Activated B cell treated with CpG ODN at 0.5 μM for 24 hours (primary cell): Measurements from ENCODE around the gene TMA7. TPM values are rescaled to one million over a fixed set of nuclear protein-coding genes. Genes with fewer than 3 reads are reported as not detected.

ENCODE experiments used
- ATAC-seq: fragments of 200-7000 bp; cut with Tn5 transposase; one replicate; pipeline ENCODE4 v1.10.0; 2021; ENCODE audit warnings: low read depth, mild to moderate bottlenecking, moderate library complexity
- CTCF ChIA-PET: fragments of 350-600 bp; sonication (Branson Sonifier 250); formaldehyde crosslinking; loops from one replicate; lab custom pipeline; 2021; ENCODE audit warnings: antibody characterized with exemption; lab: Charles Lee
- POLR2A ChIA-PET: fragments of 350-600 bp; sonication (Branson Sonifier 250); formaldehyde crosslinking; loops from one replicate; lab custom pipeline; 2021; ENCODE audit warnings: antibody characterized with exemption; lab: Charles Lee
- DNase-seq: peaks from one replicate; pipeline ENCODE4 v3.0.0; 2022
- H3K27ac Mint-ChIP-seq: one replicate; pipeline ENCODE4 v1.8.0; 2020; ENCODE audit warnings: mixed read lengths
- H3K27me3 Mint-ChIP-seq: one replicate; pipeline ENCODE4 v1.8.0; 2021; ENCODE audit warnings: mixed read lengths
- H3K36me3 Mint-ChIP-seq: one replicate; pipeline ENCODE4 v1.8.0; 2021; ENCODE audit warnings: low read depth, mixed read lengths
- H3K4me1 Mint-ChIP-seq: one replicate; pipeline ENCODE4 v1.8.0; 2021; ENCODE audit warnings: mixed read lengths
- H3K4me3 Mint-ChIP-seq: one replicate; pipeline ENCODE4 v1.8.0; 2020; ENCODE audit warnings: mild to moderate bottlenecking, mixed read lengths
- H3K9me3 Mint-ChIP-seq: one replicate; pipeline ENCODE4 v1.8.0; 2020; ENCODE audit warnings: mixed read lengths
- intact Hi-C: fragments of 100-400 bp; cut with micrococcal nuclease; formaldehyde crosslinking; loops from one replicate; pipeline ENCODE4 v1.15.1; 2024
- total RNA-seq: library from RNA; stranded (reverse); gene quantifications from 2 replicates; pipeline ENCODE4 v1.2.3, GENCODE V29; 2022
- TF ChIP-seq, protein P1 (sequence below): fragments of 200-600 bp; IDR thresholded peaks from one replicate; pipeline ENCODE4 v1.8.0; 2022; ENCODE audit warnings: antibody characterized with exemption, mild to moderate bottlenecking

Gene TMA7
- total RNA-seq, 1 donor from 2014 or later = 216 TPM

GRCh38 chr3:48412375-48413001, 27.6 kb upstream of the TMA7 start:
- Mint-ChIP-seq H3K4me3 (no peak overlapping the region), H3K27ac (no peak overlapping the region), H3K4me1 (no peaks in the 10 kb centered on the region), H3K27me3 (no peaks in the 10 kb centered on the region), H3K9me3 (no peaks in the 10 kb centered on the region), H3K36me3 (no peaks in the 10 kb centered on the region)
- no peak for DNase-seq
- TF ChIP-seq, protein P1, sequence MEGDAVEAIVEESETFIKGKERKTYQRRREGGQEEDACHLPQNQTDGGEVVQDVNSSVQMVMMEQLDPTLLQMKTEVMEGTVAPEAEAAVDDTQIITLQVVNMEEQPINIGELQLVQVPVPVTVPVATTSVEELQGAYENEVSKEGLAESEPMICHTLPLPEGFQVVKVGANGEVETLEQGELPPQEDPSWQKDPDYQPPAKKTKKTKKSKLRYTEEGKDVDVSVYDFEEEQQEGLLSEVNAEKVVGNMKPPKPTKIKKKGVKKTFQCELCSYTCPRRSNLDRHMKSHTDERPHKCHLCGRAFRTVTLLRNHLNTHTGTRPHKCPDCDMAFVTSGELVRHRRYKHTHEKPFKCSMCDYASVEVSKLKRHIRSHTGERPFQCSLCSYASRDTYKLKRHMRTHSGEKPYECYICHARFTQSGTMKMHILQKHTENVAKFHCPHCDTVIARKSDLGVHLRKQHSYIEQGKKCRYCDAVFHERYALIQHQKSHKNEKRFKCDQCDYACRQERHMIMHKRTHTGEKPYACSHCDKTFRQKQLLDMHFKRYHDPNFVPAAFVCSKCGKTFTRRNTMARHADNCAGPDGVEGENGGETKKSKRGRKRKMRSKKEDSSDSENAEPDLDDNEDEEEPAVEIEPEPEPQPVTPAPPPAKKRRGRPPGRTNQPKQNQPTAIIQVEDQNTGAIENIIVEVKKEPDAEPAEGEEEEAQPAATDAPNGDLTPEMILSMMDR = no peak
- intact Hi-C loops = no loop called here
- ATAC-seq = no peak
- POLR2A ChIA-PET = interaction anchor here (0.6 kb wide), 1 partner anchor 46 kb away, joined by 8 read pairs; no protein-coding TSS in a partner anchor
- CTCF ChIA-PET = interaction anchor here (1.8 kb wide), 1 partner anchor 12 kb away, joined by 10 read pairs; no protein-coding TSS in a partner anchor

- DNase-seq (no peak), ATAC-seq (no peak)
- Mint-ChIP-seq H3K4me3 (no peak overlapping the region), H3K27ac (no peak overlapping the region), H3K9me3 (no peaks in the 10 kb centered on the region), H3K27me3 (no peaks in the 10 kb centered on the region), H3K36me3 (no peaks in the 10 kb centered on the region), H3K4me1 (no peaks in the 10 kb centered on the region)
- TF ChIP-seq, protein P1 = no peak
- intact Hi-C loops = no loop called here
- ChIA-PET CTCF (no interaction called here), POLR2A (no interaction called here)
These were observed 27.0 kb upstream of the TMA7 start for GRCh38 chr3:48413086-48413485.

DNA sequence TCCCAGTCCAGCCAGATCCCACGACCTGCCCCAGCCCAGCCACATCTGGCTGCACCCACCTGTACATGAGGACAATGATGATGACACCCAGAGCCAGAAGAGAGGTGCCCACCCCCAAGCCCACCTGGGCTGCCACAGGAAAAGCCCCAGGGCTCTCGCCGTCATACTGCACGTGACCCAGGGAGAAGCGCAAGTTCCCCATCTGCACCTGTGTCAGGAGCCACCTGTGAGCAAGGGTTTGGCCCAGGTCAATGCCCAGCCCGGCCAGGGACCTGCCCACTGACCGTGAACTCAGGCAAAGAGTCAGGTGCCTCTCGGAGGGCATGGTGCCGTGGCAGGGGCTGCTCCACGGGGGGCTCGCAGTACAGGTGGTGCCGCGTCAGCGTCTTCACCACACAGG, 26.4 kb upstream of the TMA7 start:
- ChIA-PET CTCF (no interaction called here), POLR2A (no interaction called here)
- DNase-seq (no peak), ATAC-seq (no peak)
- Mint-ChIP-seq H3K27me3 (no peaks in the 10 kb centered on the region), H3K9me3 (no peaks in the 10 kb centered on the region), H3K4me1 (no peaks in the 10 kb centered on the region), H3K27ac (no peak overlapping the region), H3K4me3 (no peak overlapping the region), H3K36me3 (no peaks in the 10 kb centered on the region)
- intact Hi-C loops = no loop called here
- TF ChIP-seq, protein P1 = no peak

DNA sequence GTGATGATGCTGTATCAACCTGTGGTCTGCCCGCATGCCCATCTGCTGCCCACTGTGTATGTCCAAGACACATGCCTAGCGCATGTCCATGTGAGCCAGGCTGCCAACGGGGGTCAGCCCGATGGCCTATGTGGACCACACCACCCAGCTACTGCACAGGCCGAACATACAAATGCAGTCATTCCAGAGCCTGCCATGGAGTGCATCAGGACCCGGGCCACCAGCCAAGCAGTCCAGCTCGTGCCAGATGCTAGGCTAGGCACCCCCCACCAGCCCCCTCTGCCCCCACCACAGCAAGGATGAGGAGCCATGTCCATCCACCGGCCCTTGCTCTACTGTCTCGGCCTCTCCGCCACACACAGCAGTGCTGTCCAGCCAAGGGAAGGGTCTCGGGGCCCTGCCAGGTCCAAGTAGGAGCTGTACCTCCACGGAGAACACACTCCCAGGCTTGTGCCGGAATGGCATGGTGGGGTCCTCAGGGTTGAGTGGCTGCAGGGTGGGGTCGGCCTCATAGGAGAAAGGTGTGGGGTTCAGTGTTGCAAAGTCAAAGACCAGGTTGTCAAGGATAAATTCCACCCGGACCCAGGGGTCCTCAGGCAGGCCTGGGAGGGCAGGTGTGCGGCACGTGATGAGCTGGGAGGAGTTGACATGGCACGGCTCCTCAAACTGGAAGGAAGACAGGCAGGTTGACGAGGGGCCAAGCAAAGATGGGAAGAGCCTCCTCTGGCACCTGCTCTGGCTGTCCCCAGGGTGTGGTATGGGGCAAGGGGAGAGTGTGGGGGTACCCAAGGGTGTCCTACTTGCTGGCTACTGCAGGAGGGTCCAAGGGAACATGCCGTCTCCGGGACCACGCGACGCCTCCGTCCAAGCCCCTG, 25.4 kb upstream of the TMA7 start:
- TF ChIP-seq, protein P1 = no peak
- CTCF ChIA-PET = interaction anchor here (0.7 to 3.1 kb wide), 2 partner anchors 14 to 21 kb away, joined by 3 to 8 read pairs; no protein-coding TSS in a partner anchor
- Mint-ChIP-seq H3K27ac (no peak overlapping the region), H3K9me3 (no peaks in the 10 kb centered on the region), H3K4me3 (no peak overlapping the region), H3K36me3 (no peaks in the 10 kb centered on the region), H3K27me3 (no peaks in the 10 kb centered on the region), H3K4me1 (no peaks in the 10 kb centered on the region)
- DNase-seq = no peak
- ATAC-seq = no peak
- intact Hi-C loops = no loop called here
- POLR2A ChIA-PET = no interaction called here
